ENCODE measurements around the gene SASH1.
"Not testable (repeated sequence)": the region's sequence is repeated elsewhere in the genome, so short reads cannot be mapped to it uniquely, and the experiment has no call there.

Gene SASH1

DNA sequence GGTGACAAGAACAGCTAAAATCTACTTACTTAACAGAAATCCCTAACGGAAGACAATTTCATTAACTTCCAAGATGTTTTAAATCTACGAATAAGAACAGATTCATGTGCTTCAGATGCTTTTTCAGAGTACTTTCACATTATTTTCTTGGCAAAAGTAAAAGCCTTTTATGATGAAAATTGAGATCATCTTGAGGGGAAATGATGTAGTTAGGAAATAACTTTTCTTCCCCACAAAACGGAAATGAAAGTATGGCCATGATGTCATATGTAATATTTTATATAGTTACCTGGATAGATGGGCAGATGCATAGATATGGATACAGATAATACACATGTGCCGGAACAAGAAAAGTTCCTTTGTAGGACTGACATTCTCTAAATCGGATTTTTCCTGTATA, 32.8 kb downstream of the SASH1 start:
- no peak overlapping the region for H3K27ac ChIP-seq (ENCODE audit: low read length)
- no peaks in the 10 kb centered on the region for H3K36me3 ChIP-seq (ENCODE audit: insufficient read depth, low read length)
- no peaks in the 10 kb centered on the region for H3K9me3 ChIP-seq (ENCODE audit: insufficient read depth, low read length, severe bottlenecking)
- no peak overlapping the region for H2AFZ ChIP-seq (ENCODE audit: low read depth, low read length)
- no peaks in the 10 kb centered on the region for H3K79me2 ChIP-seq (ENCODE audit: insufficient read depth, low read length)
- no peak overlapping the region for H3K4me3 ChIP-seq (ENCODE audit: low read depth in 1 of 2, low read length in 2 of 2)
- H3K27me3 ChIP-seq (ENCODE audit: insufficient read depth, low read length, poor library complexity) = peaks cover 3% of the 10 kb centered on the region
- no peaks in the 10 kb centered on the region for H3K4me1 ChIP-seq (ENCODE audit: insufficient read depth, low read length)
- DNase-seq = no peak
- H3K9ac ChIP-seq (ENCODE audit: low read depth, low read length) = no peak overlapping the region
- no peak for ATAC-seq (ENCODE audit: insufficient read depth, low read depth)
- no peak overlapping the region for H3K4me2 ChIP-seq (ENCODE audit: insufficient read depth, low read length)
- no peak for TF ChIP-seq EZH2 (IDR thresholded peaks at IDR 0.05; ENCODE audit: borderline replicate concordance, low read depth, low read length, severe bottlenecking)
- no peak for TF ChIP-seq CTCF (IDR thresholded peaks at IDR 0.05; ENCODE audit: borderline replicate concordance, extremely low read depth, low read length, poor library complexity, severe bottlenecking)
- H4K20me1 ChIP-seq (ENCODE audit: insufficient read depth, low read length) = no peaks in the 10 kb centered on the region

DNA sequence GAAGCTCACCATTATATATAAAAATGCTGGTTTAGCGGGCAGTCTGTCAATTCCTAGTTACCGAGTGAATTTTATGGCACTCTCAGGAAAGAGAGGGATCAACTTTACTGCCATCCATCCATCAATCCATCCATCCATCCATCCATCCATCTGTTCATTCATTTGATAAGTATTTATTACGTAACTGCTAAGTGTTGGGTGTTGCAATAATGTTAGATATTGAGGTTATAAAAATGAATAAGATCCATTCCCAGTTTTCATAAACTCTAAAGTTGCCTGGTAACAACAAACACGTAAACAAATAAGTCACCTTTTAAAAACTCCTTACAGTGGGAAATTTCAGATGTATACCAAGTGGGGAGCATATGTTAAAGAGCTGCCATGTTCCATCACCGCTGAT, 36.8 kb downstream of the SASH1 start:
- Histone ChIP-seq H3K4me3 (ENCODE audit: low read depth in 1 of 2, low read length in 2 of 2) (no peak overlapping the region), H3K79me2 (ENCODE audit: insufficient read depth, low read length) (no peaks in the 10 kb centered on the region), H3K36me3 (ENCODE audit: insufficient read depth, low read length) (no peaks in the 10 kb centered on the region), H3K9me3 (ENCODE audit: insufficient read depth, low read length, severe bottlenecking) (no peaks in the 10 kb centered on the region), H3K27me3 (ENCODE audit: insufficient read depth, low read length, poor library complexity) (peaks cover 3% of the 10 kb centered on the region), H3K4me2 (ENCODE audit: insufficient read depth, low read length) (no peak overlapping the region), H4K20me1 (ENCODE audit: insufficient read depth, low read length) (no peaks in the 10 kb centered on the region), H3K9ac (ENCODE audit: low read depth, low read length) (no peak overlapping the region), H2AFZ (ENCODE audit: low read depth, low read length) (no peak overlapping the region), H3K27ac (ENCODE audit: low read length) (no peak overlapping the region), H3K4me1 (ENCODE audit: insufficient read depth, low read length) (no peaks in the 10 kb centered on the region)
- TF ChIP-seq CTCF (IDR thresholded peaks at IDR 0.05; ENCODE audit: borderline replicate concordance, extremely low read depth, low read length, poor library complexity, severe bottlenecking) (no peak), EZH2 (IDR thresholded peaks at IDR 0.05; ENCODE audit: borderline replicate concordance, low read depth, low read length, severe bottlenecking) (no peak)
- ATAC-seq (ENCODE audit: insufficient read depth, low read depth) = no peak
- DNase-seq = no peak

- Histone ChIP-seq H3K79me2 (ENCODE audit: insufficient read depth, low read length) (no peaks in the 10 kb centered on the region), H3K9me3 (ENCODE audit: insufficient read depth, low read length, severe bottlenecking) (no peaks in the 10 kb centered on the region), H3K9ac (ENCODE audit: low read depth, low read length) (no peak overlapping the region), H3K4me2 (ENCODE audit: insufficient read depth, low read length) (no peak overlapping the region), H2AFZ (ENCODE audit: low read depth, low read length) (no peak overlapping the region), H3K27ac (ENCODE audit: low read length) (no peak overlapping the region), H3K4me3 (ENCODE audit: low read depth in 1 of 2, low read length in 2 of 2) (no peak overlapping the region), H3K36me3 (ENCODE audit: insufficient read depth, low read length) (no peaks in the 10 kb centered on the region), H3K4me1 (ENCODE audit: insufficient read depth, low read length) (no peaks in the 10 kb centered on the region), H3K27me3 (ENCODE audit: insufficient read depth, low read length, poor library complexity) (peaks cover 3% of the 10 kb centered on the region), H4K20me1 (ENCODE audit: insufficient read depth, low read length) (no peaks in the 10 kb centered on the region)
- DNase-seq (no peak), ATAC-seq (ENCODE audit: insufficient read depth, low read depth) (no peak)
- TF ChIP-seq CTCF (IDR thresholded peaks at IDR 0.05; ENCODE audit: borderline replicate concordance, extremely low read depth, low read length, poor library complexity, severe bottlenecking) (no peak), EZH2 (IDR thresholded peaks at IDR 0.05; ENCODE audit: borderline replicate concordance, low read depth, low read length, severe bottlenecking) (no peak)
Measured at GRCh38 chr6:148379966-148380713, 37.5 kb downstream of the SASH1 start.

- H3K9ac ChIP-seq (ENCODE audit: low read depth, low read length); ATAC-seq (ENCODE audit: insufficient read depth, low read depth); H3K36me3 ChIP-seq (ENCODE audit: insufficient read depth, low read length); H2AFZ ChIP-seq (ENCODE audit: low read depth, low read length); H4K20me1 ChIP-seq (ENCODE audit: insufficient read depth, low read length); H3K79me2 ChIP-seq (ENCODE audit: insufficient read depth, low read length); H3K9me3 ChIP-seq (ENCODE audit: insufficient read depth, low read length, severe bottlenecking); H3K4me3 ChIP-seq (ENCODE audit: low read depth in 1 of 2, low read length in 2 of 2); H3K4me1 ChIP-seq (ENCODE audit: insufficient read depth, low read length); H3K27me3 ChIP-seq (ENCODE audit: insufficient read depth, low read length, poor library complexity); H3K27ac ChIP-seq (ENCODE audit: low read length); DNase-seq; H3K4me2 ChIP-seq (ENCODE audit: insufficient read depth, low read length): not testable (repeated sequence)
Measured at GRCh38 chr6:148382051-148382450, 39.4 kb downstream of the SASH1 start.
